GM21529 (cell line): Measurements from ENCODE around the gene CFAP57.
A peak's percentile ranks its signal among the peaks of the same experiment; 100 is the strongest.

ENCODE experiments used
- ATAC-seq: cut with Tn5 transposase; IDR thresholded peaks from one replicate; pipeline ENCODE4 v1.9.1; 2021; ENCODE audit not compliant: unreplicated experiment

The CFAP57 gene

DNA sequence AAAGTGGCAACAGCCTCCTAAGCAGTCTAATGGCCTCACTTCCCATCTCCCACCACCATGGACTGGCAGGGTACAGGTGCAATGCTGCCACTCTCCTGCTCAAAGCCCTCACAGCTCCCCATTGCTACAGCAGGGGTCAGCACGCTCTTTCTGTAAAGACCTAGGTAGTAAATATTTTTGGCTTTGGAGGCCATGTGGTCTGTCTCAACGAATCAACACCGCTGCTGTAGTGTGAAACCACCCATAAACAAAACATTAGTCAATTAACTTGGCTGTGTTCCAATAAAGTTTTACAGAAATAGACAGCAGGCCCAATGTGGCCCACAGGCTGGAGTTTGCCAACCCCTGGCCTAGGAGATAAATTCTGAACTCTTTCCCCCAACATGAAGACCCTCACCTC lies 53.0 kb downstream of the CFAP57 start:
- no peak for ATAC-seq

DNA sequence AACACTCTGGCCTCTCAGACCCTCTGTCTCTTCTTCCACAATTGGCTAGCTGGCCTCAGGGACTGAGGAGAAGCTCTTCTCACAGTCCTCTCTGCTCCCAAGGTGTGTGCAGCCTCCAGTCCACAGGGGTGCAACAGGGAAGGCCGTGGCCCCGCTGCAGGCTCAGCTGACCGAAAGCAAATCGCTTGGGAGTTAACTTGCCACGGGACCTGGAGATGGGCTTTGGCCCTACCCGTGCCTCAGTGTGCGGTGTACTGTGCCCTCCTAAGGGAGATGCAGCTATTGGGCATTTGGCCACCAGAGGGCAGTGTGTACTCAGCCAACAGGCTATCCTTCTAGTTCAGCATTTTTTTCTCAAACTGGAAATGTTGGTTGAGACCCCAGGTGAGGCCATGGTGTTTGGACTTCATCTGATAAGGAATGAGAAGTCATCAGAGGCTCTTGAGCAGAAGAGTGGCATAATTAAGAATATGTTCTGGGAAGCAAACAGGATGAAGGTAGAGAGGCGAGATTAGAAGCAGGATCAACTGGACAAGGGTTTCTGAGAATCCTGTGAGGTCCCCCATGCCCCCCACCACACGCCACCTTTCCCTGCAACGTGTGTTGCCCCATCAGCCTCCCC lies 55.1 kb downstream of the CFAP57 start:
- no peak for ATAC-seq

DNA sequence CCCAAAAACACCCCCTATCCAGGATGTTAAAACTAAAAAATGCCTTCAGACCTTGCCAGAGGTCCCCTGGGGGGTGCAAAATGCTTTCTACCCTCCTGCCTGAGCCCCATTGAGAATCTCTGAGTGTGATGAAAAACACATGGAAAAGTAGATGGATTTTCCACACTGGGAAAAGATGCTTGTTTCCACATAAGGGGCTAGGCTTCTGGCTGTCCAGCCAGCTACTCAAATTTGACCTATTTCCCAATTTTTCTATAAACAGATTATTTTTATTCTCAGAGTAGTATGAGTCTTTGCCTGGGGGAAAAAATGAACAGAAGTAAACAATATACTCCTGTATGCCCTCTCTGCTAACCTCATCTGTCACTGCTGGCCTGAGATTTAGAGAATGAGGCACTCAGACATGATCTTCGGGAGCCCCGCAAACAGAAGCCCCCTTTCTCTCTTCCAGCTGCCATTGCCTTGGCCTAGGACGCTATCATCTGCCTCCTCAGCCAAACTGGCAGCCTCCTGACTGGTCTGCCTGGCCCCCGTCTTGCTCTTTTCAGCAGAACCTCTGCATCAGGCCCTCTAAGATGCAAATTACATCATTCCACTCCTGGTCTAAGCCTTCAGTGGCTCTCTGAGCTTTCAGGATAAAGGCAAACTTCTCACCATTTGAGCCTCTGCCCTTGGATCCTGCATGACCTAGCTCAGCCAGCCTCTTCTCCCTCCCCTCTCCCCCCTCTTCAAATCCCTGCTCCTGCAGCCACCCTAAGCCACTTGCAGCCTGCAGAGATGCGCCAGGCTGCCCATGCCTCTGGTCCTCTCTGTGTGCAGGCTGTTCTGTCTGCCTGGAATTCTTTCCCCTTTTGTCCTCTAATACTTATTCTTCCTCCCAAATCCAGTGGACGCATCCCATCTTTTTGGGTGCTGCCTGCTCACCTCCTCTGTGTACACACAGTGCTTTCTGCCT lies 58.0 kb downstream of the CFAP57 start:
- no peak for ATAC-seq

DNA sequence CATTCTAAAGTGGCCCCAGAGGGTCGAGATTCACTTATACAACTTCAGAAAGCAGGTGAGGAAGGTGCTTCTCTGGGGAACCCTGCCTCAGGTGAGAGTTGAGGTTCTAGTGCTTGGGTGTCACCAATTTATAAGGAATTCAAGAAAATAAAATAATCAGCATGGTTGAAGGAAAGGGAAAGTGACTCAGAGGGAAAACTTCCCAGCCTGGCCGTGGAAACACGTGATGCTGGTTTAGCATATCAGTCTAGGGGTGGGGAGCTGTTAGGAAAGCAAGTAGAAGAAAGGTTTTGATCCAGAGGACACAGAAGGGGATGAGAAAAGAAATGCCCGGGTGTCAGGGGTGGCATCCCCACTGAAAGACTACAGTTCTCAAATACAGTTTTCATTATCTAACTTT lies 59.9 kb downstream of the CFAP57 start:
- ATAC-seq, result no peak

DNA sequence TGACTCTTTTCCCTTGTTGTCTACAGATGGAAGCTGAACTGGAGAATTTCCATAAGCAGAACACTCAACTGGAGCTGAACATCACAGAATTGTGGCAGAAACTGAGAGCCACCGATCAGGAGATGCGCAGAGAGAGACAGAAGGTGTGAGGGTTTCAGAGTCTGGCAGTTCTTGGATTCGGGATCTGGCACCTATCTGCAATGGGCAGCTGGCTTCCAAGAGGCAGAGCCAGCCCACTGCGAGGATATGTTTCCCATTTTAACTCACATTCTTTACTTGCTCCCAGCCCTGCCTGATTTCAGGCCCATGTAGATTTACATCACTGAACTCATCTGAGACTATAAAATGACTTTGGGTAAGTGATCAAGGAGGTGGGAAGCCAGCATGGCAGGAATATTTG lies 60.4 kb downstream of the CFAP57 start:
- ATAC-seq, result no peak

DNA sequence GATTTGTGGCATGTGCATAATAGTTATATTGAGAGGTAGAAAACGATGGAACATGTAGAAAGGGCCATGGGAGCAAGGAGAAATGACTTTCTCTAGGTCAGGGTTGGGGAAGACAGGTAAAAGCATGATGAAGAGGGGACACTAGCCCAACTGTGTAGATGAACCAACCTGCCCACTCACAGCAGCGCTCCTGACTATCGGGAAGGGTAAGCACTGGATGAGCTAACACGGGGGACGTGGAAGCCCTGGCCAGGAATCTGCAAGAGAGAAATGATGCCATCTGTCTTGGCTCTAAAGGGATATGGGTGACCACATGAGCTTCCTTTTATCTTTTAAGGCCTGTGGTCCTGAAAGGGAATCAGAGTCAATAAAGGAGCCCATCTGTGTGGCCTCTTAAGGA lies 61.5 kb downstream of the CFAP57 start:
- no peak for ATAC-seq

DNA sequence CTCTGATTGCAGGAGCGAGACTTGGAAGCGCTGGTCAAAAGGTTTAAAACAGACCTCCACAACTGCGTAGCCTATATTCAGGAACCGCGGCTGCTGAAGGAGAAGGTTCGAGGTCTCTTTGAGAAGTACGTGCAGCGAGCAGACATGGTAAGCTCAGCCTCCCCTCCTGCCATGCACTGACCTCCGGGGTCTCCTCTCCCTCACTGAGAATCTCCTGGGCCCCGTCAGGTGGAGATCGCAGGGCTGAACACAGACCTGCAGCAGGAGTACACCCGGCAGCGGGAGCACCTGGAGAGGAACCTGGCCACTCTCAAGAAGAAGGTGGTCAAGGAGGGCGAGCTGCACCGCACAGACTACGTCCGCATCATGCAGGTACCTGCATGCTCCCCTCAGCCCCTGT lies 62.1 kb downstream of the CFAP57 start:
- ATAC-seq, result no peak

DNA sequence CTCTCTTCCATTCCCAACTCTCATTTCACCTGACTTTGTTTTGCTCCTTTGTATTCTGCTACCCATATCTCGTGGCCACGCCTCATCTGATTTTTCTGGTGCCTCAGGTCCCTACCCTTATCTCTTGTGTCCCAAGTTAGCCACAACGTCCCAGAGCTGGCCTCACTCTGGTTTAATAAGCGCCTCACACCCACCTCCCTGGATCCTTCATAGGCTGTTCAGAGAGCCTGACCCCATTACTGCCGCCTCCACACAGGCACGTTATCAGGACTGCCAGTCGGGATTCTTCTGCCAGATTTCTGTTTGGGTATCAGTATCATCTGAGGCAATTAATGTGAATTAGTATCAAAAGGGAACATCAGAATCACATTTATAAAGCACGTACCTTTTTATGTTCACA lies 62.9 kb downstream of the CFAP57 start:
- no peak for ATAC-seq

DNA sequence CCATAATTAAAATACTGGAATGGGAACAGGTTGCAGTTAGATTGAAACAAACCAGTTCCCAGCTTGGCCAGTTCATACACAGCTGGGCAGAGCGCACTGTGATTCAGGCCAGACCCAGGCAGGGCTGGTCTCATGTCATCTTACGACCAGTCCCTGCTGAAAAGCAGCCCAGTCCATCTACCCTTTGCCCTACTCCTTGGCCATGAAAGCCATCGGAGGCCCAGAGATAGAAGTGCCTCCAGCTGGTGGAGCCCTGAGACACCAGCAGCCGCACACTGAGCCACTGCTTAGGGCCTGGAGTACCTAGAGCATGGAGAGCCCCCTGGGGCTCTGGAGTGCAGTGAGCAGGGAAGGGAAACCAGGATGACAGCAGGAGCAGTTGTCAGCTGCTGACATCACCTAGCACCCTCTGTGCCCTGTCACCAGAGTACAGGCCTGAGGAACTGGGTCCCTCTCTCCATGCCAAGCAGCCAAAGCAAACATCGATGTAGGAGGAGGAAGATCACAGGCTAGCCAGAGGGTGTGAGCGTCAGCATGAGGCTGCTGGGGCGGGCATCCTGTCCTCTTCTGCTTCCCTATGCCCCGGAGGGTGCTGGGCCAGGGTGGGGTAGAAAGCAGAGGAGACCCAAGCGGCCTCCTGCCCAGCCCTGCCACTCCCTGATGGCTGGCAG lies 63.5 kb downstream of the CFAP57 start:
- ATAC-seq, result no peak

DNA sequence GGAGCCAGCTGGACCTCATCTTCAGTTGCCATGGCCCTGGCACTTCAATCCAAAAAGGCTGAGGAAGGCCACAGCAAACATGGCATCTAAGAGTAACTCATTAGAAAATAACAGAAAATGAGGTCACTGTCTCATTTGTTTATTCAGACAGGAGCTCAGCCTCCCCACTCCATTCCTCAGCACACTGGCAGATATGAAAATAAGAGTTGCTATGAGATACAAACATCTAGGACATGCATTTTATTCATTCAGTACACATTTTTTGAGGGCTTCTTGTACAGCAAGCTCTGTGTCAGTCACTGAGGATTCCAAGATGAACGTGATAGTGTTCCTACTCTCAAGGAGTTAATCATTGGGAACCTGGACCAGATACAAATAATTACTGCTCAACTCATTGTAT lies 65.0 kb downstream of the CFAP57 start:
- no peak for ATAC-seq

DNA sequence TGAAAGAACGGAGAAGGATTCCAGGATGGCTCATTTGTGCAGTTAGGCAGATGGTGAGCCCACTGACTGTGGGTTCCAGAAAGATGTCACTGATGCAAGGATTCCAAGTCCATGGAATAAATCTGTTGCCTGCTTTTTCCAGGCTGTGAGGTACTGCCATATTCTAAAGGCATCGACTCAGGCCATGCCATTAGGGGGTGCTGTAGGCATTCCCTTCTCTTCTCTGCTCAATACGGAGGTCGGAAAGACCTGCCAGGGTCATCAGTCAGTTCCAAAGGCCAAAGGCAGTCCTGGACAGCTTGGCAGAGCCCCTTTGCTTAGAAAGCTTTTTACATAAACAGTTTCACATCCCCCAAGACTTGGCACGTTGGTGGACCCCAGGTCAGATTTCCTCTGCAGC lies 66.0 kb downstream of the CFAP57 start:
- ATAC-seq, result no peak

DNA sequence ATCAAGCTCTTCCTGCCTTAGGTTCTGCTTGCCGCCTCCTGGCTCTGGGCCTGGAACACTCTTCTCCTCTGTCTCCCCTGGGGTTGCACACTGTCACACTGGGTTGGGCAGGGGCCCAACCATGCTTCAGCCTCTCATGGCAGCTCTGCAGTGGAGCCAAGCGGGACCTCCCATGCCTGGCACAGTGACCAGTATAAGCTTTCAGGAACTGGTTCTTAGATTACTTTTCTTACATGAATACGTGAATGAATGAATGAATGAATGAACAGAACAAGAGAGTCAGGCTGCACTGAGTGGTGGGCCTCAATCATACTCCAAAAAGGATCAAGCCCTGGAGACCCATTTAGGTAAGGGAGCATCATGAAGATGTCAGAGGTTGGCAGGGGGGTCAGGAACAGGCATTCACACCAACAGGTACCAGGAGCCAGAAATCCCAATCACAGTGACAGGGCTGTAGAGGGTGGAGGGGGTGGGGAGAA lies 66.9 kb downstream of the CFAP57 start:
- no peak for ATAC-seq

DNA sequence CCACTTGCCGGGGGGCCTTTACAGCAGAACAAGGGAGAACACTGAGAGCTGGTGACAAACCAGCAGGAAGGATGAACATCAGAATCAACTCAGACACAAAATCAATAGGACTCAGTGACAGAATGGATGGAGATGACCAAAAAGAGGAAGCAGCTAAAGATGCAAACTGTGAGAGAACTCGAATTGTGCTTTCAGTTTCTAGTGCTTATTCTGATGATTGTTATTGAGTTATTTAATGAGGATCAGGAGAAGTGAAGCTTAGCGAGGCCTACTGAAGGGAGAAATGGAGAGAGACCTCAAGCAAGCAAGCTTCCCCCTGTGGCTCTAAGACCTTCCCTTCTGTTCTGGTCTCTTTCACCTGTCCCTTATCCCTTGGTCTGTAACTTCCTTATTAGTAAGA lies 67.4 kb downstream of the CFAP57 start:
- peak; percentile 89 for ATAC-seq

DNA sequence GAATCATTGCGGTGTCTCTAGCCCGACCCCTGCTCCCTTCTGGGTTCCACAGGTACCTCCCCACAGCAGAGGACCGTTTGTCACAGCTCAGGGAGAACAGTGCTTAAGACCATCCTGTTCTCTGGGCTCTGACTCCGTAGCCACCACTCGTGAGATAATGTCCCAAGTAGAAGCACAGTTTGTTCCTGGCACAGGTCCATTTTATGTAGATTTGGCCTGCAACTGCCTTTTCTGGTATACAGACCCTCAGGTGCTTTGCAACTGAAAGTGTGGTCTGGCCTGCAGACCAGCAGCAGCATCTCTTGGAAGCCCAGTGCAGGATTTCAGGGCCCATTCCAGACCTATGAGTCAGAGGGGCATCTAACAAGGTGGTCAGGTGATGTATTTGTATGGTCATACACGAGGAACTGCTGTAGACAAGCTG lies 69.3 kb downstream of the CFAP57 start:
- ATAC-seq, result no peak

DNA sequence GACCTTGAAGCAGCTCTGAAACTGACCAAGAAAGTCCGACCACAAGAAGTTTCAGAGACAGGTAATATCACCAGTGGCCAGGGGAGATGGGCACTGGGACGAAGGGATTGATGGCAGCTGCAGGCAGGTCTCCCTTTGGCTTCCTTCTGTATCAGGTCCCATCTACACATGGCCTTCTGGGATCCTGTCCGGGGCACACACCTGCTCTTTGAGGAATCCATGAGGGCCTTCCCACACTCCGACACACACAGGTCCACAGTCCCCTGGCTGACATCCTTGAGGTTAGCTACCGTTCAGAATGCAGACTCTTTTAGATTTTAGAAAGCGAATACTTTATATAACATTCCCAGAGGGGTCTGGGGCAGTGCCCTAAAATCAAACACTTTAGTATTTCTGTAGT lies 71.2 kb downstream of the CFAP57 start:
- ATAC-seq, result no peak

DNA sequence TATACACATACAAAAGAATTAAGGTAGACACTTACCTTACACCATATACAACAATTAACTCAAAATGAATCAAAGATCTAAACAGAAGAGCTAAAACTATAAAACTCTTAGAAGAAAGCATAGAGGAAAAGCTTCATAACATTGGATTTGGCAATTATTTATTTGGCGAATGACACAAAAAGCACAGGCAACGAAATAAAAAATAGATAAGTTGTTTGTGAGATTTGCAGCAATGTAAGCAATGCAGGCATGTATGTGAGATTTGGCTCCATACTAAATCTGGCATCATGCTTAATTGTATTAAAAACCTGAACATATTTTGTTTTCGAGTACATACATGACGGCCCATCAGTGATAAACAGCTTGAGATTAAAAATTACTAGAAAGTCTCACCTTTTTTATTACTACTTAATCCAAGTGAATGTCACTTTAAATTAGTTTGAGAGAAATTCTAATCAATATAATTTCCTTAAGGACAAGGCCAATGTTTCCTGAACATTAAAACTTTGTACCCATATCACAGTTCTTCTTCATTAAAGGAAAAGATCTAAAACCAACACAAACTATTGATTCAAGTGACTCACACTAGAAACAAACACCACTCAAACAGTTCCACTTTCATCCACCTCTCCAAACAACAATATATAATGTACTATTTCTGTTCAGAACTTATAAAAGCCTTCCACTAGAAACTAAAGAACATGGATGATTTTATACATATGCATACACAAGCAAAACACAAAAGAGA lies 74.5 kb downstream of the CFAP57 start:
- ATAC-seq, result no peak

DNA sequence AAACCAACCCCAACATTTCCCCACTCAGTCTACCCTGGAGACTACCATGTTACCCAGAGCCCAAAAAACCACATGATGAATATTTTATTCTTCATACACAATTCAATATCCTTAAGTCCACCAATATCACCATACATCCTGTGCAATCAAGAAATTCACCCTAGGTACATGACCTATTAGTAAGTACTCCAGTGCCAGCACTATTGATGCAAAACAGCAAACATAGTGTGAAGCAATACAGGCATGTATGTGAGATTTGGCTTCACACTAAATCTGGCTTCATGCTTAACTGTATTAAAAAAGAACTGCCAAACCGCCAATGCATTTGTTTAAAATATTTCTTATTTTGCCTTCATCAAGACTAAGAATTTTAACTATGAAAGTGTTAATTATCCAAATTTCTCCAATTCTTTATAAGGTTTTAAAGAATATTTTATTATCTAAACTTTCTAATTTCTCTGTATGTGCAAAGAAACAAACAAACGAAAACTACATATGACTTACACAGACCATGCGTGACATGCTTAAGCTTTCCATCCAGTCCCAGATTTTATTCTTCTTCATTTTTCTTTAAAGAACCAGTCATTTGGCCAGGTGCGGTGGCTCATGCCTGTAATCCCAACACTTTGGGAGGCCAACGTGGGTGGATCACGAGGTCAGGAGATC lies 75.3 kb downstream of the CFAP57 start:
- no peak for ATAC-seq

DNA sequence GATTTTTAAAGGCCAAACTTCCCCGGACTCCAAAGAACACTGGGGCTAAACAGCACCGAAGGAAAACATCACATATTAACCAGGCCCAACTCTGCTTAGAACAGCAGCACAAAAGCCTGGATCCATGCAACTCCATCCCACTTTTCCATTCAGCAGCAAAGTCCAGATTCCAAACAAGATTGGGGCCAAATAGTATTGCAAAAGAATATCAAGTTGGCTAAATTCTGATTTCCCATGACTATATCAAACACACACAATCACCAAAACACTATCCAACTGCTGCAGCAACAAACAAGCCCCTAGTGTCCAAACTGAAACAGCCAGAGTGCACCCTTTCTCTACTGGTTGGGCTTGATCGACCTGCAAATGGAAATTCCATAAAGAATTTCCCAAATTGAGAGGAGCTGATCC lies 78.2 kb downstream of the CFAP57 start:
- no peak for ATAC-seq

DNA sequence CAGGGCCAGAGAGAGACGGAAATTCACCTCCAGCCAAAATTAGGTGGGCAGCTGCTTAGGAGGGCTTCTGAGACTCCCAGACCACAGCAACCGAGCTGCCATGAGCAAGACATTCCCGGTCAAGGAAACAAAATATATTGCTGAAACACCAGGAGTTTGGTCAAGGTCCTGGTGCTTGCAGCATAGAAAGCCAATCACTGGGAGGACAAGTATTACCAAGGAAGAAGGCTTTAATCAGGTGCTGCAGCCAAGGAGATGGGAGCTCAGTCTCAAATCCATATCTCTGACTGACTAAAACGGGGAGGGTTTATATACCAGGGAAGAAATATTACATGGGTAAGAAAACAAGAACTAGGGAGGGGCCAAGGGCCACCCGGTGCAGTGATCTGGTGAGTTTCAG lies 78.9 kb downstream of the CFAP57 start:
- ATAC-seq, result no peak

DNA sequence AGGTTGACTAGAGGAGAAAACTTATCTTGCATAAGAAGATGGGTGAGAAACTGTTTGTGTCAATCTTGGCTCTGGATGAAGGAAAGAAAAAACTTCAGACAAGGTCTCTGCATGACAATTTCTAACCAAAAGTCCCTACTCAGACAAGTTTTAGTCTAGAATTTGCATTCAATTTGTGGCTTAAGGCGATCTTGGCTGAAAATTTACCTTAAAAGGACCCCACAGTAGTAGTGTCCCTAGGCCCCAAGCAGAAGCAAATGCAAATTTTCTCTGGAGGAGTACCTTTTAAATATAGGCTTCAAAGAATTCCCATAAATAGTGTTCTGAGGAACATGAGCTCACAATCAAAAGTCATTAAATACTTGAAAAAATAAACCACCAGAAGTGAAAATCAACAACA lies 80.1 kb downstream of the CFAP57 start:
- ATAC-seq, result no peak

DNA sequence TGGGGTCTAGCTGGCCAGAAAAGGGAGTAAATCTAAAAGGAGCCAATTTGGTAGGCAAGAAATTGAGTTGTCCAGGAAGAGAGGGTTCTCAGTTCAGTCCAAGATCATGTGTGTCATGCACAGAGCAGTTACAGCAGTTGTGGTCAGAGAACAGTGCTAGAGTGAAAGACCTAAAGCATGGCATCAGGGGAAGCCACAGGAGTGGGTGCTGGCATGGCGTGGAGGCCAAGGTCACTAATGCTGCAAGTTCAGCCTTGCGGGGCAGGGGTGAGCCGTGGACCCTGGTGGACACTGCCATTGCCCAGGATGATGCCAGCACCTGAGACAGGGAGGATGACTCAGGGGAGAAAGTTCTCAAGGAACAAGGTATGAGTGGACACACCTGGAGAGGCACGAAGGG lies 81.0 kb downstream of the CFAP57 start:
- ATAC-seq, result no peak
